HCT116 (cell line): ENCODE measurements around the gene PRPF6. TPM values are rescaled to one million over a fixed set of nuclear protein-coding genes. Genes with fewer than 3 reads are reported as not detected.

Experiments used
- ATAC-seq: fragments of 200-7000 bp; cut with Tn5 transposase; 2 replicates; pipeline ENCODE4 v1.9.1; 2020; ENCODE audit warnings: mild to moderate bottlenecking, moderate library complexity
- BruUV-seq: library from RNA; stranded (reverse); fragments of 400-500 nt; replicated peaks from 2 replicates; lab custom pipeline; 2021; lab: Mats Ljungman, UMichigan
- CTCF ChIA-PET: fragments of 300-600 bp; sonication (Branson Sonifier 250); formaldehyde crosslinking; loops from one replicate; lab custom pipeline; 2021; ENCODE audit warnings: antibody characterized with exemption; lab: Charles Lee
- POLR2A ChIA-PET: fragments of 300-600, 350-600 bp; sonication (Branson Sonifier 250); formaldehyde crosslinking; loops from one replicate; lab custom pipeline; 2021; ENCODE audit warnings: antibody characterized with exemption; lab: Charles Lee
- RAD21 ChIA-PET, 2 experiments: fragments of 300-600 bp; sonication (Branson Sonifier 250); formaldehyde crosslinking; loops; one replicate each; lab custom pipeline; 2023; ENCODE audit warnings: low total read pairs in 2 of 2; ENCODE audit not compliant: uncharacterized antibody in 2 of 2, unreplicated experiment in 2 of 2, low non-redundant PET in 1 of 2; lab: Charles Lee
- DNase-seq: peaks from one replicate; pipeline ENCODE4 v3.0.0-alpha.2; 2010; ENCODE audit warnings: low read depth, low spot score
- H2AFZ ChIP-seq: fragments of 200-600 bp; shearing (Covaris generic), sonication (generic); 2 replicates; pipeline ENCODE4 v1.6.1; 2017; ENCODE audit warnings: low read depth, mixed run types, mixed read lengths, antibody characterized with exemption, low read length; ENCODE audit not compliant: poor library complexity, severe bottlenecking
- H3K27ac ChIP-seq: 2 replicates; pipeline ENCODE4 v1.5.1; 2012; ENCODE audit warnings: low read depth, low read length
- H3K27me3 ChIP-seq: fragments of 200-600 bp; sonication (generic); 2 replicates; pipeline ENCODE4 v1.6.1; 2016; ENCODE audit warnings: mixed run types, low read length, mixed read lengths; ENCODE audit not compliant: insufficient read depth
- H3K36me3 ChIP-seq, 2 experiments: fragments of 200-500 bp in 1 of 2; fragments of 200-600 bp in 1 of 2; sonication (Bioruptor generic) in 1 of 2; sonication (generic) in 1 of 2; 2 replicates each; pipeline versions ENCODE4 v1.5.1 to v1.6.1; 2014 to 2016; ENCODE audit warnings: low read length in 2 of 2, inconsistent platforms in 1 of 2, mixed read lengths in 1 of 2, mixed run types in 1 of 2; ENCODE audit not compliant: insufficient read depth in 2 of 2, control insufficient read depth in 1 of 2
- H3K4me1 ChIP-seq, 2 experiments: fragments of 200-600 bp in 1 of 2; sonication (generic) in 1 of 2; 2 replicates each; pipeline versions ENCODE4 v1.5.1 to v1.6.1; 2012 to 2017; ENCODE audit warnings: low read length in 2 of 2, inconsistent platforms in 1 of 2, mild to moderate bottlenecking in 1 of 2, mixed read lengths in 1 of 2, mixed run types in 1 of 2, moderate library complexity in 1 of 2; ENCODE audit not compliant: insufficient read depth in 2 of 2, control insufficient read depth in 1 of 2
- H3K4me2 ChIP-seq: fragments of 200-600 bp; sonication (generic); 2 replicates; pipeline ENCODE4 v1.6.1; 2017; ENCODE audit warnings: mixed run types, low read length, mixed read lengths
- H3K4me3 ChIP-seq, 2 experiments: fragments of 200-600 bp in 1 of 2; sonication (generic) in 1 of 2; replicated peaks in 1 of 2; 2 replicates each; pipeline ENCODE4 v1.5.1; 2011 to 2016; ENCODE audit warnings: low read length in 2 of 2, control low read depth in 1 of 2, low read depth in 1 of 2, mild to moderate bottlenecking in 1 of 2, mixed read lengths in 1 of 2, mixed run types in 1 of 2
- H3K79me2 ChIP-seq: fragments of 200-600 bp; sonication (generic); 2 replicates; pipeline ENCODE4 v1.6.1; 2017; ENCODE audit warnings: mild to moderate bottlenecking, mixed run types, low read length, moderate library complexity, mixed read lengths; ENCODE audit not compliant: insufficient read depth
- H3K9ac ChIP-seq: fragments of 200-600 bp; sonication (generic); 2 replicates; pipeline ENCODE4 v1.6.1; 2016; ENCODE audit warnings: low read length, mixed read lengths
- H3K9me2 ChIP-seq: fragments of 200-600 bp; sonication (generic), shearing (Covaris generic); 2 replicates; pipeline ENCODE4 v1.6.1; 2017; ENCODE audit warnings: mixed run types, mild to moderate bottlenecking, moderate library complexity; ENCODE audit not compliant: insufficient read depth
- H3K9me3 ChIP-seq, 2 experiments: fragments of 200-500 bp in 1 of 2; fragments of 200-600 bp in 1 of 2; sonication (Bioruptor generic) in 1 of 2; sonication (generic) in 1 of 2; 2 replicates each; pipeline ENCODE4 v1.6.1; 2014 to 2017; ENCODE audit warnings: low read length in 2 of 2, mixed read lengths in 2 of 2, inconsistent platforms in 1 of 2, low read depth in 1 of 2, mild to moderate bottlenecking in 1 of 2, mixed run types in 1 of 2, moderate library complexity in 1 of 2; ENCODE audit not compliant: control insufficient read depth in 1 of 2, insufficient read depth in 1 of 2
- H4K20me1 ChIP-seq: fragments of 200-600 bp; sonication (generic), shearing (Covaris generic); 2 replicates; pipeline ENCODE4 v1.6.1; 2017; ENCODE audit warnings: mixed run types, mild to moderate bottlenecking, moderate library complexity; ENCODE audit not compliant: insufficient read depth
- CBX3 ChIP-seq: IDR thresholded peaks from 2 replicates; pipeline ENCODE4 v1.6.1; 2012; ENCODE audit warnings: low read depth
- CEBPB ChIP-seq: IDR thresholded peaks from 2 replicates; pipeline ENCODE4 v1.6.1; 2012; ENCODE audit warnings: low read depth
- ELF1 ChIP-seq: IDR thresholded peaks from 2 replicates; pipeline ENCODE4 v1.6.1; 2012; ENCODE audit warnings: low read depth, borderline replicate concordance
- EZH2 ChIP-seq: fragments of 200-600 bp; sonication (generic); IDR thresholded peaks from 2 replicates; pipeline ENCODE4 v1.6.1; 2017; ENCODE audit warnings: antibody characterized with exemption, mixed run types
- FOSL1 ChIP-seq: IDR thresholded peaks from 2 replicates; pipeline ENCODE4 v1.6.1; 2012; ENCODE audit warnings: low read depth
- JUND ChIP-seq: IDR thresholded peaks from 2 replicates; pipeline ENCODE4 v1.6.1; 2012
- POLR2A ChIP-seq: IDR thresholded peaks from 2 replicates; pipeline ENCODE4 v1.7.0; 2011; ENCODE audit warnings: borderline replicate concordance; ENCODE audit not compliant: insufficient read depth, insufficient read length; ENCODE audit errors: extremely low read depth
- POLR2AphosphoS5 ChIP-seq: IDR thresholded peaks from 2 replicates; pipeline ENCODE4 v1.6.1; 2011; ENCODE audit warnings: mild to moderate bottlenecking, low read depth, low read length, moderate library complexity
- RAD21 ChIP-seq: IDR thresholded peaks from 2 replicates; pipeline ENCODE4 v1.6.1; 2012; ENCODE audit warnings: low read depth, mild to moderate bottlenecking
- SIN3A ChIP-seq: IDR thresholded peaks from 2 replicates; pipeline ENCODE4 v1.6.1; 2012; ENCODE audit warnings: low read depth
- SRF ChIP-seq: IDR thresholded peaks from 2 replicates; pipeline ENCODE4 v1.6.1; 2012; ENCODE audit warnings: low read depth
- TCF7L2 ChIP-seq: IDR thresholded peaks from 2 replicates; pipeline ENCODE4 v1.7.0; 2011; ENCODE audit warnings: borderline replicate concordance, inconsistent platforms; ENCODE audit not compliant: insufficient read depth, insufficient read length; ENCODE audit errors: extremely low read depth
- YY1 ChIP-seq: IDR thresholded peaks from 2 replicates; pipeline ENCODE4 v1.6.1; 2011; ENCODE audit warnings: low read length, low read depth, moderate library complexity, mild to moderate bottlenecking; ENCODE audit not compliant: insufficient replicate concordance; ENCODE audit errors: extremely low read depth
- ZFX ChIP-seq: fragments of 450-650 bp; IDR thresholded peaks from 2 replicates; pipeline ENCODE4 v1.6.1; 2017
- ZNF274 ChIP-seq: fragments of 200-500 bp; sonication (Bioruptor generic); IDR thresholded peaks from 2 replicates; pipeline ENCODE4 v1.6.1; 2014; ENCODE audit warnings: mild to moderate bottlenecking, low read depth, low read length, inconsistent platforms
- intact Hi-C: fragments of 100-400 bp; cut with micrococcal nuclease; formaldehyde crosslinking; loops from 2 replicates; pipeline ENCODE4 v1.10.0; 2022
- total RNA-seq: library from RNA; stranded (reverse); gene quantifications from one replicate; pipeline ENCODE4 v1.2.1, GENCODE V29; 2021; ENCODE audit not compliant: unreplicated experiment
- TF ChIP-seq, protein P1 (sequence below): IDR thresholded peaks from 2 replicates; pipeline ENCODE4 v1.6.1; 2012
- TF ChIP-seq, protein P2 (sequence below): IDR thresholded peaks from 2 replicates; pipeline ENCODE4 v1.6.1; 2012
- TF ChIP-seq, protein P3 (sequence below), 3 experiments: fragments of 200-600 bp in 1 of 3; sonication (generic) in 1 of 3; IDR thresholded peaks in 2 of 3; conservative IDR thresholded peaks in 1 of 3; 2 replicates each; pipeline ENCODE4 v1.5.1; 2012 to 2017; ENCODE audit warnings: low read depth in 2 of 3, low read length in 2 of 3, antibody characterized with exemption in 1 of 3, borderline replicate concordance in 1 of 3, control low read depth in 1 of 3, mild to moderate bottlenecking in 1 of 3, mixed read lengths in 1 of 3, mixed run types in 1 of 3, moderate library complexity in 1 of 3; ENCODE audit not compliant: insufficient read depth in 1 of 3
- TF ChIP-seq, protein P4 (sequence below): IDR thresholded peaks from 2 replicates; pipeline ENCODE4 v1.6.1; 2011; ENCODE audit warnings: mild to moderate bottlenecking, low read length, moderate library complexity; ENCODE audit not compliant: insufficient replicate concordance; ENCODE audit errors: extremely low read depth

Gene PRPF6
- total RNA-seq, 1 experiment from 2014 or later, result 74.9 TPM

DNA sequence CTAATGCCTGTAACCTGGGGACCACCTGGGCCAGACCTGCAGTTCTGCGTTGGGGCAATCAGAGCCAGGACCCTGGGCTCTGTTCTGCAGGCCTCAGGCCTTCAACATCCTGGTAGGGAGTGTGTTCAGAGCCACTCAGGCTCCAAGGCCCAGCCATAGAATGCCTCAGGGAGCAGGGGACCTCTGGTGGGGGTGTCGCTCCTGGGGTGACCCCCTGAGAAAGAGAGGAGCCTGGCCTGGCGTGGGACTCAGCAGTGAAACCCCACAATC lies 37.2 kb upstream of the PRPF6 start:
- H3K4me1 ChIP-seq, result peaks cover 4 to 20% of the 10 kb centered on the region in 2 experiments; a peak in 3 of 4 replicates
- RAD21 ChIA-PET, result no interaction called here
- H3K27ac ChIP-seq, result no peak overlapping the region
- CTCF ChIA-PET, result no interaction called here
- H3K4me2 ChIP-seq, result no peak overlapping the region
- no peak overlapping the region for H2AFZ ChIP-seq
- no peaks in the 10 kb centered on the region for H3K9me2 ChIP-seq
- POLR2A ChIA-PET, result no interaction called here
- no peaks in the 10 kb centered on the region for H3K9me3 ChIP-seq
- TF ChIP-seq POLR2A, result no peak
- TF ChIP-seq, protein P1, sequence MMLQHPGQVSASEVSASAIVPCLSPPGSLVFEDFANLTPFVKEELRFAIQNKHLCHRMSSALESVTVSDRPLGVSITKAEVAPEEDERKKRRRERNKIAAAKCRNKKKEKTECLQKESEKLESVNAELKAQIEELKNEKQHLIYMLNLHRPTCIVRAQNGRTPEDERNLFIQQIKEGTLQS, result no peak
- no peak for TF ChIP-seq JUND
- no peak for TF ChIP-seq CEBPB
- no peak for TF ChIP-seq ELF1
- no peak for TF ChIP-seq POLR2AphosphoS5
- no peak for TF ChIP-seq SIN3A
- TF ChIP-seq ZNF274, result no peak
- no peak for TF ChIP-seq SRF
- TF ChIP-seq, protein P2, sequence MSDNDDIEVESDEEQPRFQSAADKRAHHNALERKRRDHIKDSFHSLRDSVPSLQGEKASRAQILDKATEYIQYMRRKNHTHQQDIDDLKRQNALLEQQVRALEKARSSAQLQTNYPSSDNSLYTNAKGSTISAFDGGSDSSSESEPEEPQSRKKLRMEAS, result no peak
- no peak for TF ChIP-seq RAD21
- TF ChIP-seq ZFX, result no peak
- no peak for TF ChIP-seq EZH2
- TF ChIP-seq, protein P3, sequence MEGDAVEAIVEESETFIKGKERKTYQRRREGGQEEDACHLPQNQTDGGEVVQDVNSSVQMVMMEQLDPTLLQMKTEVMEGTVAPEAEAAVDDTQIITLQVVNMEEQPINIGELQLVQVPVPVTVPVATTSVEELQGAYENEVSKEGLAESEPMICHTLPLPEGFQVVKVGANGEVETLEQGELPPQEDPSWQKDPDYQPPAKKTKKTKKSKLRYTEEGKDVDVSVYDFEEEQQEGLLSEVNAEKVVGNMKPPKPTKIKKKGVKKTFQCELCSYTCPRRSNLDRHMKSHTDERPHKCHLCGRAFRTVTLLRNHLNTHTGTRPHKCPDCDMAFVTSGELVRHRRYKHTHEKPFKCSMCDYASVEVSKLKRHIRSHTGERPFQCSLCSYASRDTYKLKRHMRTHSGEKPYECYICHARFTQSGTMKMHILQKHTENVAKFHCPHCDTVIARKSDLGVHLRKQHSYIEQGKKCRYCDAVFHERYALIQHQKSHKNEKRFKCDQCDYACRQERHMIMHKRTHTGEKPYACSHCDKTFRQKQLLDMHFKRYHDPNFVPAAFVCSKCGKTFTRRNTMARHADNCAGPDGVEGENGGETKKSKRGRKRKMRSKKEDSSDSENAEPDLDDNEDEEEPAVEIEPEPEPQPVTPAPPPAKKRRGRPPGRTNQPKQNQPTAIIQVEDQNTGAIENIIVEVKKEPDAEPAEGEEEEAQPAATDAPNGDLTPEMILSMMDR (IDR thresholded peaks at IDR 0.05 in 2 of 3, conservative IDR thresholded peaks at IDR 0.05 in 1 of 3; ENCODE audit: borderline replicate concordance in 1 of 3, insufficient read depth in 1 of 3, low read depth in 2 of 3, low read length in 2 of 3), result no peak
- TF ChIP-seq, protein P4, sequence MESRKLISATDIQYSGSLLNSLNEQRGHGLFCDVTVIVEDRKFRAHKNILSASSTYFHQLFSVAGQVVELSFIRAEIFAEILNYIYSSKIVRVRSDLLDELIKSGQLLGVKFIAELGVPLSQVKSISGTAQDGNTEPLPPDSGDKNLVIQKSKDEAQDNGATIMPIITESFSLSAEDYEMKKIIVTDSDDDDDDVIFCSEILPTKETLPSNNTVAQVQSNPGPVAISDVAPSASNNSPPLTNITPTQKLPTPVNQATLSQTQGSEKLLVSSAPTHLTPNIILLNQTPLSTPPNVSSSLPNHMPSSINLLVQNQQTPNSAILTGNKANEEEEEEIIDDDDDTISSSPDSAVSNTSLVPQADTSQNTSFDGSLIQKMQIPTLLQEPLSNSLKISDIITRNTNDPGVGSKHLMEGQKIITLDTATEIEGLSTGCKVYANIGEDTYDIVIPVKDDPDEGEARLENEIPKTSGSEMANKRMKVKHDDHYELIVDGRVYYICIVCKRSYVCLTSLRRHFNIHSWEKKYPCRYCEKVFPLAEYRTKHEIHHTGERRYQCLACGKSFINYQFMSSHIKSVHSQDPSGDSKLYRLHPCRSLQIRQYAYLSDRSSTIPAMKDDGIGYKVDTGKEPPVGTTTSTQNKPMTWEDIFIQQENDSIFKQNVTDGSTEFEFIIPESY, result no peak
- TF ChIP-seq TCF7L2, result no peak
- no peak for TF ChIP-seq YY1
- no peak for TF ChIP-seq CBX3
- TF ChIP-seq FOSL1, result no peak
- H3K79me2 ChIP-seq, result peaks cover 37% of the 10 kb centered on the region
- H3K9ac ChIP-seq, result no peak overlapping the region
- ATAC-seq (no peak), DNase-seq (no peak)
- no peak overlapping the region for H3K4me3 ChIP-seq
- H4K20me1 ChIP-seq, result no peaks in the 10 kb centered on the region; the same call in 1 of the 2 replicates
- no peaks in the 10 kb centered on the region for H3K27me3 ChIP-seq
- peaks cover 16 to 41% of the 10 kb centered on the region in 2 experiments; a peak in 3 of 4 replicates for H3K36me3 ChIP-seq
- intact Hi-C loops, result no loop called here
- BruUV-seq, result no TSS peak
